K562 treated with DMSO at 1 percent for 4 hours (cell line): Measurements from ENCODE around the gene CASP3. TPM values are rescaled to one million over a fixed set of nuclear protein-coding genes. Genes with fewer than 3 reads are reported as not detected.

ENCODE experiments used
- total RNA-seq: library from RNA; unstranded; fragments of 300-600 nt; gene quantifications from 2 replicates; pipeline ENCODE4 v1.2.3, GENCODE V29; 2022; ENCODE audit not compliant: insufficient read depth

CASP3 gene
- total RNA-seq: 22.1 and 27.6 TPM in 2 replicates

GRCh38 chr4:184649026-184649970 is at the start of gene CASP3, which contains the start of gene PRIMPOL:
Gene CASP3, minus strand, starts transcription at chr4:184649447. Its CDS starts 10,994 bp downstream, at chr4:184638453.
Gene PRIMPOL, plus strand, starts transcription at chr4:184649738. Its CDS starts 7,403 bp downstream, at chr4:184657141.

Other genes starting within 250 kb of the CASP3 start
- gene IRF2, start 174.9 kb downstream of the CASP3 start, total RNA-seq: 16.3 and 16.7 TPM in 2 replicates
- gene PRIMPOL, start 291 bp upstream of the CASP3 start, total RNA-seq: 9.7 and 10.0 TPM in 2 replicates
- 57.2 and 64.4 TPM in 2 replicates for gene CENPU, start 84.6 kb upstream of the CASP3 start, total RNA-seq
- gene ACSL1, start 176.5 kb upstream of the CASP3 start, total RNA-seq: 26.1 and 27.9 TPM in 2 replicates